ENCODE data around the gene ZNF785. TPM values are rescaled to one million over a fixed set of nuclear protein-coding genes. Genes with fewer than 3 reads are reported as not detected.
"Not testable (repeated sequence)": the region's sequence is repeated elsewhere in the genome, so short reads cannot be mapped to it uniquely, and the experiment has no call there.

The ZNF785 gene
- total RNA-seq, 1 donor from 2014 or later: 8.4 TPM

DNA sequence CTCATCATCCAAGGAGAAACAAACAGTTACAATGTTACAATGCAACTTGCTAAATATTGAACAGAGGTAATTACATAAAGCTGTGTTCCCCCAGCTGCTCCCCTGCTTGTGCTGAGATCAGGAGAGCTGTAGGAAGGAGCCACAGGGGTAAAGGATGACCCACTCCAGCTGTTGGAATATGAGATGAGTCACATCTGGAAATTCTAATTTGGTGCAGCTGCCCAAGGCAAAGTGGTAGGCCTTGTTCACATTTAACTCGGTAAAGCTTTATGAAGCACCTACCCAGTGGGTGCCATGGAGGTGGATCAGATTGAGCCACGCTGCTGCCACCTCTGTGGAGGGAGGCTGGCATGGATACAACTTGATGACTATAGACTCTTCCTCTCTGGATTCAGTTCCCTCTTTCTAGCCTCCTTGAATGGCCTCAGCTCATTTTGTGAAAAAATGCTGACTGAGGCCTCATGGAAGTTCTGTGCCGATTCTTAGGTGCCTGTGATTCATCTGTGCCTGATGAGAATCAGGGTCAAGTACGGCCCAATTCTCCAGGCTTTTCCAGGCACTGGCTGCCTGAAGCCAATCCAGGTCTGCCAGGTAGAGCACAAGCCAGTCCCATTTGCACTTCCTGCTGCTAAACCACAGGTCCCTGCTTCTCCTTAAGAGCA lies 17.2 kb upstream of the ZNF785 start:
- peak; percentile 38 for ATAC-seq

DNA sequence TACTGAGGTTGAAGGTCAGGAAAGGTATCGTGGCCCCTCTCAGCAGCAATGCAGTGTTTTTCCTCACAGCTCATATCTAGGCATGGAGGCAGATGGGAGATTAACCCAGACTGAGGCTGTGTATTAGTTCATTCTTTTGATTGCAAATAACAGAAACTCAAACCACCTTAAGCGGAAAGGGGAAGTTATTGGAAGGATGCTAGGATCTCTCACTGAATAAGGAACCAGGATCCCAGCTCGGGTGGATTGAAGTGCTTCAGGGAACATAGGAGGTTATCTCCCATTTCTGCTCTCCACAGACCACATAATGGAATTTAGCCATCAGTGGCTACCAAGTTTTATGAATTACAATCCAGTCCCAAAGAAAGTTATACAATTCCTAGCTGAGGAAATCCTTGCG lies 16.5 kb upstream of the ZNF785 start:
- ATAC-seq: no peak

DNA sequence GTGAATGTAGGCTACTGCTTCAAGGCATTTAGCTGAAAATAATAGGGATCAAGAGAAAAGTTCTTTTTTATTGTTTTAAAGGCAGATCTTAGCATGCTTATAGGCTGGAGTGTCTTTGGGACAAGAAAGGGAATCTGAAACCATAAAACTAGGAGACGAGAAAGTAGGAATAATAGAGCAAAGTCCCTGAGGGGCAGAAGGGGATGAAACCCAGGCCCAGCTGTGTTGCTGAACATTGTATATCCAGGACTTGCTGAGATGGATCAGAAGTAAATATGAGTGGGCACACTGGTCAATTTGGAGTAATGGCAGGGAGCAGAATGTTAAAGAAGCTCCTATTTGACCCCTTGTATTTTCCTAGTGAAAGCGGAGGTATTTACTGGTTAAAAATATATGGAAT lies 15.4 kb upstream of the ZNF785 start:
- no peak for ATAC-seq

DNA sequence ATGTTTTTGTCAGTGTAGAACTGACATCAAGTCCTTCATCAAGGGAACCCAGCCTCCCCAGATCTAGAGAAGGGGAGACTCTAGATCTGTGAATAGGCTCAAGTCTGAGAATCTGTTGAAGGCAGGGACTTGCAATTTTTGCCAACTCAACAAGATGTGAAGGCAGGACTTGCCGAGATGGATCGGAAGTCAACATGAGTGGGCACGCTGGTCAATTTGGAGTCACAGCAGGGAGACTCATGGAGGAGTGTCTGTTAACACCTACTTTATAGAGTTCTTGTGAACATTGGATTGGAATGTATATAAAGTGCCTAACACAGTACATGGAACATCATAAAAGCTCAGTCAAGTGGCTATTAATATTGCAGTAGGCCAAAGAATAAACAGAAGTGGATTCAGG lies 14.7 kb upstream of the ZNF785 start:
- ATAC-seq: no peak

DNA sequence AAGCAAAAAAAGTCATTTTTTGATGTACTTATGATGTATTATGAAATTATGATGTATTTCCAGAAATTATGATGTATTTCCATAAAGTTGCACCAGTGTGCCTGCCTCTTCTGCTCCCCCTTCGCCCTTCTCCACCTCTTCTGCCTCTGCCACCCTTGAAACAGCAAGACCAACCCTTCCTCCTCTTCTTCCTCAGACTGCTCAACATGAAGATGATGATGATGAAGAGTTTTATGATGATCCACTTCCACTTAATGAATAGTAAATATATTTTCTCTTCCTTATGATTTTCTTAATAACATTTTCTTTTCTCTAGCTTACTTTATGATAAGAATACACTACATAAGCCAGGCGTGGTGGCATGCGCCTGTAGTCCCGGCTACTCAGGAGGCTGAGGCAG lies 7.4 kb upstream of the ZNF785 start:
- no peak for ATAC-seq

DNA sequence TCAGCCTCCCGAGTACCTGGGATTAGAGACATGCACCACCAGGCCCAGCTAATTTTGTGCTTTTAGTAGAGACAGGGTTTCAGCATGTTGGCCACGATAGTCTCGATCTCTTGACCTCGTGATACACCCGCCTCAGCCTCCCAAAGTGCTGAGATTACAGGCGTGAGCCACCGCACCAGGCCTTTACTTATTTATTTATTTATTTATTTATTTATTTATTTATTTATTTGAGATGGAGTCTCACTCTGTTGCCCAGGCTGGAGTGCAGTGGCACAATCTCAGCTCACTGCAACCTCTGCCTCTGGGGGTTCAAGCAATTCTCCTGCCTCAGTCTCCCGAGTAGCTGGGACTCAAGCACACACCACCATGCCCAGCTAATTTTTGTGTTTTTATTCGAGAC lies 5.4 kb upstream of the ZNF785 start:
- not testable (repeated sequence) for ATAC-seq

DNA sequence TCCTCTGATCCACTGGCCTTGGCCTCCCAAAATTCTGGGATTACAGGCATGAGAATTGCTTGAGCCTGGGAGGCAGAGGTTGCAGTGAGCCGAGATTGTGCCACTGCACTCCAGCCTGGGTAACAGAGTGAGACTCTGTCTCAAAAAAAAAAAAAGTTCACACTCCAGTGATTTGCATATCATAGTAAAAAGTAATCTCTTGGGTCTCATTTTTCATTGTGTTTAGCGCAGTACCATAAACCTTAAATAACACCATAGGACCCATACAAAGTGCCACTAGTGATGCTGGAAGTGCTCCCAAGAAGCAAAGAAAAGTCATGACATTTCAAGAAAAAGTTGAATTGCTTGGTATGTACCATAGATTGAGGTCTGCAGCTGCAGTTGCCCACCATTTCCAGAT lies 4.1 kb upstream of the ZNF785 start:
- not testable (repeated sequence) for ATAC-seq

DNA sequence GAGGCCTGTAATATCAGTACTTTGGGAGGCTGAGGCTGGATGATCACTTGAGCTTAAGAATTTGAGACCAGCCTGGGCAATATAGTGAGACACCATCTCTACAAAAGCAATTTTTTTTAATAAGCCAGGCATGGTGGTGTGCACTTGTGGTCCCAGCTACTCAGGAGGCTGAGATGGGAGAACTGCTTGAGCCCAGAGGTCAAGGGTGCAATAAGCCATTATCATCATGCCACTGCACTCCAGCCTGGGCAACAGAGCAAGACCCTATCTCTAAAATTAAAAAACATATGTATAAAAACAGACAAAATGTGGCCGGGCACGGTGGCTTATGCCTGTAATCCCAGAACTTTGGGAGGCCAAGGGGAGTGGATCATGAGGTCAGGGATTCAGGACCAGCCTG lies 3.2 kb upstream of the ZNF785 start:
- no peak for ATAC-seq

DNA sequence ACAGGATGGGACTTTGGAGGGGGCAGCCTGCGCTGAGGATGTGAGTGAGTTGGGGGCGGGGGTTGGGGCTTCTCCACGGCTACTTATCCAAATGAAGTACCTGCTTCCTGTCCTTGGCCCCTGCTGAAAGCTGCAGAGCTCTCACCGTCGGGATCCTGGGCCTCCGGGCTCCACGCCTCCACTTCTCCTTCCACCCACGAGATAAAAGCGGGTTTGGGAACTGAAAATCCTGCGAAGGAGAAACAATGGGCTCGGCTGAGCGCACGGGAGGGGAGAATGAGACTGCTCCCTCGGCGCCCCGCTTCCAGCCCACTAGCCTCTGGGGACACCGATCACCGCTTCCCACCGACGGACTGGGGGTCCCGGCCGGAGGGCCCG lies 486 bp downstream of the ZNF785 start:
- no peak for ATAC-seq

DNA sequence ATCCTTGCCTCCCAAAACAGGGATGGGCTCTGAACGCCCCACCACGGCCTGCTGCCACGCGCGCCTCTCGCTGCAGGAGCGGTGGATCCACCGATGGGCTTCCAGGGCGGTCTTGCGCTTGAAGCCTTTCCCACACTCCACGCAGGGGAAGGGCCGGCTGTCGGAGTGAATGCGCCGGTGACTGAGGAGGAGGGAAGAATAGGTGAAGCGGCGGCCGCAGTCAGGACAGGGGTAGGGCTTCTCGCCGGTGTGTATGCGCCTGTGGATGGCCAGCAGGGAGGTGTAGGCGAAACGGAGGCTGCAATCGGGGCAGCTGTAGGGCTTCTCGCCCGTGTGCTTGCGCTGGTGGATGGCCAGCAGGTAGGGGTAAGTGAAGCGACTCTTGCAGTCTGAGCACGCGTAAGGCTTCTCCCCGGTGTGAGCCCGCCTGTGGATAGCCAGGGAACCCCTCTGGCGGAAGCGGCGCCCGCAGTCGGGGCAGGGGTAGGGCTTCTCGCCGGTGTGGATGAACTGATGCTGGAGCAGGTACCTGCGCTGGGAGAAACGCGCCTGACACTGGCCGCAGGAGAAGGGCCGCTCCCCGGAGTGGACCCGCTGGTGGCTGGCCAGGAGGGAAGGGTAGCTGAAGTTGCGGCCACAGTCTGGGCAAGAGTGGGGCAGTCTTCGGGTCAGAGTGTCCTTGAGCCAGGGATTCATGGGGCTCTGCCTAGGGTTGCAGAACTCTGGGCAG lies 2.7 kb downstream of the ZNF785 start:
- no peak for ATAC-seq

DNA sequence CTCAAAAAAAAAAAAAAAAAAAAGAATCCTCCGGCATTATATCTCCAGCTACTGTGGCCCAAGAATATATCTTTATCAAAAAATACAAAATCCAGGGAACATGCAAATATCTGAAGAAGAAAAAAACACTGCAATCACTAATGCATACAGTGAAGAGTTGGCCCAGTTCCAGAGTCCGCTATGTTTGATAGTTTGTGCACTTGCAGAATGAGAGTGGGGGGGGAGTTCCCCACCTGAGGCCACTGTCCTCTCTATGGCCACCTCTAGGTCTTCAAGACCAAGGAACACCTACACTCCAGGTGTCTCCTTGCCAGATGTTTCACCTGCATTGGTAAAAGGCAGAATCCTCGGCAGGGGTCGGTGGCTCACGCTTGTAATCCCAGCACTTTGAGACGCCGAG lies 4.0 kb downstream of the ZNF785 start:
- no peak for ATAC-seq

DNA sequence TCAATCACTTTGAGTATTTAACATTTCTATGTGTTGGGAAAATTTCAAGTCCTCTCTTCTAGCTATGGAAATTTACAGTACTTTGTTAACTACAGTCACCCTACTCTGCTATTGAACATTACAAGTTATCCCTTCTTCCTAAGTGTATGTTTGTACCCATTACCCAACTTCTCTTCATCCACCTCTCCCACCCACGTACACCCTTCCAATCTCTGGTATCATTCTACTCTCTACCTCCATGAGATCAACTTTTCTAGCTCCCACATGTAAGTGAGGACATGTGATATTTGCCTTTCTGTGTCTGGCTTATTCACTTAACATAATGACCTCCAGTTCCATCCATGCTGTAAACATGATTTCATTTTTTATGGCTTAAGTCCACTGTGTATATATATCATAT lies 10.8 kb downstream of the ZNF785 start:
- ATAC-seq: no peak

DNA sequence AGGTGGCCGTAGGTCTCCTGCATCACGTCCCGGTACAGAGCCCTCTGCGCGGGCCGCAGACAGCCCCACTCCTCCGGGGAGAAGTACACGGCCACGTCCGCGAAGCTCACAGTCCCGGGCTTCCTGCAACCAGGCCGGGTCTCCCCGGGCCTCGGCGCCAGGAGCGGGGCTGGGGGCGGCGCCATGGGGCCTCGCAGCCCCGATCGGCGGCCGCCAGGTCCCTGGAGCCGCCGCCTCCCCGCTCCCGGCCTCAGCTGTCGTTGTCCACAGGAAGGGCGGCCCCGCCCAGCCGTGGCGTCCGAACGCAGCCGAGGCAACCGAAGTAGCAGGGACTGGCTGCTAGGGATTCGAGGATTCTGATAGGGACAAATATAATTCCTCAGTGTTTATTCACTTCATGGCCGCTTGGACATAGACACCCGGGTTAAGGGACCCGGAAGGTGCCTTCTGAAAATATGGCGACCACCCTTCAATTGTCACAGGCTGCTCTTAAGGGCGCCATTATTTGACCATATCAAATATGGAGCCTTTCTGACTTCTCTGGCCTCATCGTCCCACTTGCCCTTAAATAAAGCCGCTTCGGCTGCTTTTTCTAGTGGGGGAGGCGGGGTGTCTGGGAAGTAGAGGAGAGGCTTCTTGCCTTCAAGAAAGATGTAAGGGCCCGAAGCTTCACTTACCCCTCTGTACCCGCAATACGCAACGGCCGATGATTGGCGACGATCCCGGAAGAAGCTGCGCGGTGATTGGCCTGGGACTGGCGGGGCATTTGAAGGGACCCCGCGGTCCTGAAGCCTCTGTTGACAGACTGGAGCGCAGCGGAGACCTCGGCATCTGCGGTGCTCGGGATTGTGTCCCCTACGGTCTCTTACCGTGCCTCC lies 13.8 kb downstream of the ZNF785 start, which contains the start of gene ZNF688:
Gene ZNF688, minus strand, starts transcription at position 270 of the 878 bp plus-strand sequence. Its CDS starts 85 bp downstream, at position 185.
- peak; percentile 78 for ATAC-seq

DNA sequence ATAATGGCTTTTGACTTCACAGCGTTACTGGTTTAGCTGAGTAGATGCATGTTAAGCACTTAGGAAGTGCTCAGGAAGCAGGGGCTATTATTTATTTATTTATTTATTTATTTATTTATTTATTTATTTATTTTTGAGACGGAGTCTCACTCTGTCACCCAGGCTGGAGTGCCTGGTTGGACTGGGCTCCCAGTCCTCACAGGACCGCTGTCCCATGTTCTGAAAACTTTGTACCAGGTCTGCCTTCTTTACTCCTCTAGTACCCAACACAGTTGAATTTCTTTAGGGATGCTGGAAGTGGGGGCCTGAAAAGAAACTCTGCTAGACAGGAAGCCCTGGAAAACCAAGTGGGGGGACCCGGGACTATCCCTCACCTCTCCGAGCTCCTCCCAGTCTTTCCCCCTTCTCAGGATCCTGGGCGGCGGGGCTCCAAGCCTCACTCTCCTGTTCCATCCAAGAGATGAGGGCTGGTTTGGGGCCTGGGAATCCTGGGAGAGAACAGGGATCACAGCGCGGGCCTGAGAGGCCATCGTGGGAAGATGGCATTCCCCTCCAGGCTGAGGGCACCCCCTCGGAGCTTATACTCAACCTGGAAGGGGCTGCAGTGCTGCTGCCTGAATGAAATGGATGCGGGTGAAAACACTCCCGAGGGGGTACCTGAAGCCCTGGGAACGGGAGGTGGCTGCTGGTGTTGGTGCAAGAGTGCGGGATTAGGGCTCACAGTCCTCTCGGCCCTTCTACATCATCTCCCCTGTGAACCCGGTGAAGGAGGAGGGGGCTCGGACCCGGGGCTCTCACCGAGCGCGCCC lies 14.7 kb downstream of the ZNF785 start:
- no peak for ATAC-seq

DNA sequence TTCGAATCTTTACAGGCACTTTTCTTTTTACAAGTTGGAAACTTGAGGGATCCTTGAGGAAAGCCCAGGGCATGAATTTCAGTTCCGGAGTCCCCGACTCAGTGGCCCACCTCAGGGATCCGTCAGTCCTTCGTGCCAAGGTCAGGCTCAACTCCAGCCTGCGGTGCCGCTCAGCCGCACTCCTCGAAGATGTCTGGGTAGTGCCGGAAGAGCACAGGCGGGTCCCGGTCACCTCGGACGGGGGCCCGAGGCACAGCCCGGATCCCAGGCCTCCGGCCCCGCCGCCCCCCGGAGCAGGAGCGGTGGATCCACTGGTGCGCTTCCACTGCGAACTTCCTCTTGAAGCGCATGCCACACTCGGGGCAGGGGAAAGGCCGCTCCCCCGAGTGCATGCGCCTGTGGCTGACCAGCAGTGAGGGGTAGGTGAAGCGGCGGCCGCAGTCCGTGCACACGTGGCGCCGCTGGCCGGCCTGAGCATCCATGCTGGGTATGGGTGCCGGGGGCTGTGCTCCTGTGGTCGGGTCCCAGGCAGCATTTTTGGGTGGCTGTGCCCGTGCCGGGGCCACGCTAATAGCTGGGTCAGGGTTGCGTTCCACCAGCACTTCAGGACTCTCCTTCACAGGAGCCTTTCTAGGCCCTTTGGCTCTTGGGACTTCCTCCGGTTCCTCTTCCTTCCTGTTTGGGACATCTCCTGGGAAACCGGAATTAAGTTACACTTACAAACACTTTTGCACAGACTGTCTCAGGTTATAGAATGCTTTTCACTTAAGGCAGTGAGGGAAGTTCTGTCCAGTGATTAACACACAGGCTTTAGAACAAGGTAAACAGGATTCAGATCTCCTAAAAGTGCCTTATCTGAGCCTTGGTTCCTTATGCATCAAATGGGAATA lies 15.5 kb downstream of the ZNF785 start:
- ATAC-seq: no peak

DNA sequence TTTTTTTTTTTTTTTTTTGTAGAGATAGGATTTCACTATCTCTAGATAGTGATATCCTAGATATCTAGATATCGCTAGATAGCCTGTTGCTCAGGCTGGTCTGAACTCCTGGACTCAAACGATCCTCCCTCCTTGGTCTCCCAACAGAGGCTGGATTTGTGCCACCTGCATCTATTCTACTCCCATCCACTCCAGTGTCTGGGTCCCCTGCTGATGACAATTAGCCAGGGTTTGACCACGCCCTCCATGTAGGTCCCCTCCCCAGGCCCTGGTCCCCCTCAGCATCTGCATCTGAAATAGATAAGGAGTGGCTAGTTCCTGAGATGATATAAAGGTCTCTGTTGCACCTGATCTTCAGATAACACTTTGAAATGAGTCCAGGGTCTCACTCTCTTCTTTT lies 16.2 kb downstream of the ZNF785 start:
- no peak for ATAC-seq

DNA sequence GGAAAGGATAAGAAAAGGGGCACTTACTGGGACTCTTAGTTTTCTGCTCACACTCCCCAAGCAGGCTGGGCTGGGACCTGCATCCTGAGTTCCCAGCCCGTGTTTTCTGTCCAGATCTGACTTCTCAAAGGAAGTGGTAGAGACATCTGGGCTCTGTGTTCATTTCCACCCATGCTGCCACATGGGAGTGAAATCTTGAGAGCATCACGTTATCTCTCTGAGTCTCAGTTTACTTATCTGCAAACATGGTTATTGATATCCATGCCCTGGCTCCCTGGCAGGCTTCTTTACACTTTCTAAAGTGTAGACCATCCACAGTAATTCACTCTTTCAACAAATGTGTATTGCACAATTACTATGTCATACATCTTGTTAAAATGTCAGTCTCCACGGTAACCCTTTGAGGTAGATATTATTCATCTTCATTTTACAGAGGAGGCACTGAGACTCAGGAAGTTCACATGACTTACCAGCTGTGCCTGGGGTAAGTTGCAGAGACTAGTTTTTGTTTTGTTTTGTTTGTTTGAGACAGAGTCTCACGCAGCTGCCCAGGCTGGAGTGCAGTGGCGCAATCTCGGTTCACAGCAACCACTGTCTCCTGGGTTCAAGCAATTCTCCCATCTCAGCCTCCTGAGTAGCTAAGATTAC lies 17.4 kb downstream of the ZNF785 start:
- peak; percentile 71 for ATAC-seq

DNA sequence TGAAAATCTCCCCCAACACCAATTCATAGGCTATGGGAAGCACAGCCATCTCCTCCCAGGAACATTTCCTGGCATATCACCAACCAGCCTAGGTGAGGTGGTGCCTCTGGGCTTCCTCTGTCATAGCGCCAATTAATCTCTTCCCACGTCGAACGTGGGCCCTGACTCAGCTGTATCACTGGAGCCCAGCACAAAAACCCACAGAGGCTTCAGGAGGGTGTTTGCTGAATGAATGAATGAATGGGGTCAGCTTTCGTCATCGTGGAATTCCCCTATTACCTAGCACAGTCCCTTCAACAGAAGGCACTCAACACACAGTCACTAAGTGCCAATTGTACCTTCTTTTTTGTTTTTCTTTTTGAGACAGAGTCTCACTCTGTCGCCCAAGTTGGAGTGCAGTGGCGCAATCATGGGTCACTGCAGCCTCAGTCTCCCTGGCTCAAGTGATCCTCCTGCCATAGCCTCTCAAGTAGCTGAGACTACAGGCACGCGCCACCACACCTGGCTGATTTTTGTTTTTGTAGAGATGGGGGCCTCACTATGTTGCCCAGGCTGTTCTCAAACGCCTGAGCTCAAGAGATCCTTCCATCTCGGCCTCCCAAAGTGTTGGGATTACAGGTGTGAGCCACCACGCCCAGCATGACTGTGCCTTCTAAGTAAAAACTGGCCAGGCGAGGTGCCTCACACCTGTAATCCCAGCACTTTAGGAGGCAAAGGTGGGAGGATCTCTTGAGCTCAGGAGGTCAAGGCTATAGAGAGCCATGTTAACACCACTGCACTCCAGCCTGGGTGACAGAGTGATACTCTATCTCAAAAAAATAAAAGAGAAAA lies 18.1 kb downstream of the ZNF785 start:
- peak; percentile 6 for ATAC-seq

DNA sequence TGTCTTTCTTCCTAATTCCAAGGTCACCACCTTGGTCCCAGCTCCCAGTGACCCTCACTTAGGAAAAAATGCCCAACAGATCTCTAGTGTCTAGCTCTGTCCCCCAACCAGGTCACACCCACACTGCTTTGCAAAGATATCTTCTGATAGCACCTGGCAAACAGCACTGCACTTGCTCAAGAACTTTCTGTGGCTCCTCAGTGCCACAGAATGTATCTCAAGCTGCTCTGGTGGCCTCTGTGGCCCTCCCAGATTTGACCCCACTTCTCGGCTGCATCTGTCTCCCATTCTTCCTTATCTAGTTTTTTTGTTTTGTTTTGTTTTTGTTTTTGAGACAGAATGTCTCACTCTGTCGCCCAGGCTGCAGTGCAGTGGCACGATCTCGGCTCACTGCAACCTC lies 19.0 kb downstream of the ZNF785 start:
- ATAC-seq: no peak

DNA sequence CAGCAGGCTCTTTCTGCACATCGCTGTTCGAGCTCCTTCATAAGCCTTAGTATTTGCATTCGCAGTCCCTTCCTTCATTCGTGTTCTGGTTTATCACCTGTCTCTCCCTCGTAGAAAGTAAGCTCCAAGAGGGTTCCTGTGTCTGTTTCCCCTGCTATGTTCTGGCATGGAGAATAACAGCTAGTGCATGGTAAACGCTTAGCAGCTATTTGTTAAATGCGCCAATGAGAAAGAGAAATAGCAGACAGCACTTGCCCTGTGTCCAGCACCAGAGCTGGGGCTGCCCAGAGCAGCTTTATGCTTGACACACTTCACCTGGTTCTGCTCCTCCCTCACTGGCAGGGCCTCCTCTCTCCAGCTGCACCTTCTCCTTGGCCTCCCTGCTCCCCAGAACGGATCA lies 19.5 kb downstream of the ZNF785 start:
- no peak for ATAC-seq

Measured in esophagus mucosa (tissue), 1 donor.